H1 (cell line): ENCODE data around the gene TUBD1.

Source experiments
- BRCA1 ChIP-seq: IDR thresholded peaks from 2 replicates; pipeline ENCODE4 v1.6.1; 2012; ENCODE audit warnings: low read depth, low read length, improper control_type of control experiment
- CBX8 ChIP-seq: fragments of 300-800, 300-1000 bp; sonication (generic); IDR thresholded peaks from 2 replicates; pipeline ENCODE4 v1.7.1; 2016; ENCODE audit warnings: low read depth, low read length, borderline replicate concordance
- CHD1 ChIP-seq: IDR thresholded peaks from 2 replicates; pipeline ENCODE4 v1.6.1; 2012; ENCODE audit warnings: low read depth, low read length, improper control_type of control experiment
- EP300 ChIP-seq, 2 experiments: IDR thresholded peaks; 1 replicate in 1 of 2; 2 replicates in 1 of 2; pipeline ENCODE4 v1.6.1; 2011 to 2012; ENCODE audit warnings: low read depth in 2 of 2, low read length in 2 of 2, mild to moderate bottlenecking in 2 of 2, borderline replicate concordance in 1 of 2, inconsistent platforms in 1 of 2, moderate library complexity in 1 of 2
- MAX ChIP-seq: IDR thresholded peaks from 2 replicates; pipeline ENCODE4 v1.6.1; 2012; ENCODE audit warnings: inconsistent platforms
- RFX5 ChIP-seq: IDR thresholded peaks from 2 replicates; pipeline ENCODE4 v1.6.1; 2011; ENCODE audit warnings: low read depth, low read length, improper control_type of control experiment, borderline replicate concordance
- TCF12 ChIP-seq: IDR thresholded peaks from 2 replicates; pipeline ENCODE4 v1.6.1; 2011; ENCODE audit warnings: low read depth, mild to moderate bottlenecking, low read length

GRCh38 chr17:59832883-59833379, 59.8 kb downstream of the TUBD1 start:
- TF ChIP-seq BRCA1 = no peak
- TF ChIP-seq CBX8 = no peak
- no peak for TF ChIP-seq EP300 (IDR thresholded peaks at IDR 0.05; ENCODE audit: borderline replicate concordance in 1 of 2, low read depth in 2 of 2, low read length in 2 of 2)
- TF ChIP-seq TCF12 = no peak
- TF ChIP-seq RFX5 = no peak
- TF ChIP-seq MAX = no peak
- no peak for TF ChIP-seq CHD1
